Fibroblast of the aortic adventitia (primary cell): ENCODE measurements around the gene SPHK1. TPM values are rescaled to one million over a fixed set of nuclear protein-coding genes. Genes with fewer than 3 reads are reported as not detected.

Source experiments
- DNase-seq: peaks from one replicate; pipeline ENCODE4 v3.0.0-alpha.2; 2010; ENCODE audit warnings: low read depth
- H3K4me3 ChIP-seq: 2 replicates; pipeline ENCODE4 v1.5.1; 2011; ENCODE audit warnings: low read depth, mild to moderate bottlenecking, control low read depth, low read length, moderate library complexity
- total RNA-seq: library from RNA; depleted of rRNA; stranded (reverse); fragments of >200 nt; gene quantifications from 2 replicates; pipeline ENCODE4 v1.2.3, GENCODE V29; 2012; ENCODE audit warnings: low replicate concordance
- TF ChIP-seq, protein P1 (sequence below): IDR thresholded peaks from 2 replicates; pipeline ENCODE4 v1.5.1; 2011; ENCODE audit warnings: mild to moderate bottlenecking, low read length, control low read depth, inconsistent platforms; ENCODE audit not compliant: insufficient read depth

The SPHK1 gene
- total RNA-seq, 1 donor: 31.7 TPM

DNA sequence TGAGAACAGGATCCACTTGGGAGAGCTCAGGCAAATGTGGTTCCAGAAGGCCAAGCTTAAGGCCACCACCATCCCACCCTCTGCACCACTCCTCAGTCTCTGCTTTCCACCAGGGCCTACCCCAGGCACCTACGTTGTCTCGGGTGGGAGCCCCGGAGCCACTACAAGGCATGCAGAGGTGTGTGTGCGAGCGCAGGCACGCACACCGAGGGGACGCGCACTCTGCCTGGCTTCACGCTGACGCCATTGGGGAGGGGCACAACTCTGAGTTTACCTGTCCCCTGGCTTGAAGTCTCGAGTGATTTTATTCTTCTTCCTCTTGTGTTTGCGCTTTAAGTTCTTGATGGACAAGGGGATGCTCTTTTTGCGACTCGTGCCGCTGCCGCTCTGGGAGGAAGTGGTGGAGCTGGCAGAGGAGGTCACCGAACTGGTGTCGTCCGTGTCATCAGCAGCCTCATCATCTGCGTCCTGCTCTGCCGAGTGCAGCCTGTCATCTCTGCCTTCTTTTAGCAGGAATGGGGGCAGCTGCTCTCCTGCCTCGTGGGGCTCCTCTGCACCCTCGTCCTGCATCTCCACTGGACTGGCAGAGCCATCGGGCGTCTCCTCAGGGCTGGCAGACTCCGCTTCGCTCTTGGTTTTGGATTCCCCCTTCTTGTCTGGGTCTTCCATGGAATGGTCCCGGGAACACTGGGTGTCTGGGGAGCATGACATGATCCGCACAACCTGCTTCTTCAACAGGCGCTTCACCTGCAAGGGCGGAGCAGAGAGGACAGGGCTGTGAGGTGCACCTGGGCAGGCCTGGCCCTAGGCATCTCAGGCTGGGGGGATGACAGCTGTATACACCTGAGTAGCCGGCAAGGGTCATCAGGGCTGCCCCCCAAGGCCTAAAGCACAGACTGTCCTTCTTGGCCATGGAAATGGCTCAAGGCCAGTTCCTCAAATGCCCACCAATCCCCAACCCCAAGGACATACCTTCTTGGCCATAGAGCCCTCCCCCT is 15.1 kb downstream of the SPHK1 start:
- no peak for DNase-seq
- H3K4me3 ChIP-seq: no peak overlapping the region
- TF ChIP-seq, protein P1, sequence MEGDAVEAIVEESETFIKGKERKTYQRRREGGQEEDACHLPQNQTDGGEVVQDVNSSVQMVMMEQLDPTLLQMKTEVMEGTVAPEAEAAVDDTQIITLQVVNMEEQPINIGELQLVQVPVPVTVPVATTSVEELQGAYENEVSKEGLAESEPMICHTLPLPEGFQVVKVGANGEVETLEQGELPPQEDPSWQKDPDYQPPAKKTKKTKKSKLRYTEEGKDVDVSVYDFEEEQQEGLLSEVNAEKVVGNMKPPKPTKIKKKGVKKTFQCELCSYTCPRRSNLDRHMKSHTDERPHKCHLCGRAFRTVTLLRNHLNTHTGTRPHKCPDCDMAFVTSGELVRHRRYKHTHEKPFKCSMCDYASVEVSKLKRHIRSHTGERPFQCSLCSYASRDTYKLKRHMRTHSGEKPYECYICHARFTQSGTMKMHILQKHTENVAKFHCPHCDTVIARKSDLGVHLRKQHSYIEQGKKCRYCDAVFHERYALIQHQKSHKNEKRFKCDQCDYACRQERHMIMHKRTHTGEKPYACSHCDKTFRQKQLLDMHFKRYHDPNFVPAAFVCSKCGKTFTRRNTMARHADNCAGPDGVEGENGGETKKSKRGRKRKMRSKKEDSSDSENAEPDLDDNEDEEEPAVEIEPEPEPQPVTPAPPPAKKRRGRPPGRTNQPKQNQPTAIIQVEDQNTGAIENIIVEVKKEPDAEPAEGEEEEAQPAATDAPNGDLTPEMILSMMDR: no peak

DNA sequence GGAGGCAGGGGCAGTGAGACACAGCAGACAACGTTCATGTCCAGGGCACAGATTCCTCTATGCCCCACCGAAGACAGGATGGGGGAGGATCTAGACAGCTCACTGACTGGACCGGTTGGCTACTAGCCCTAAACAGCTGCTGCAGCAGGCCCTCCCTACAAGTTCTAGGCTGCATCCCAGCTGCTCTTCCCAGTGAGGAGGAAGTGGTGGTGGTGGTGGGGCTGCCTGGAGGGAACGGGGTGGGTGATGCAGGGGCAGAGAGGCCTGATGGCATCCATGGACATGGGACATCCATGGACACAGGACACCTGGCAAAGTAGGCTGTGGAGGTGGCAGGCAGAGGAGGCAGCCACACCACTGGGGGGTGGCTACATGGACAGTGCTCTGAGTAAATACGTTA is 18.3 kb downstream of the SPHK1 start:
- H3K4me3 ChIP-seq: no peak overlapping the region
- TF ChIP-seq, protein P1: no peak
- no peak for DNase-seq

DNA sequence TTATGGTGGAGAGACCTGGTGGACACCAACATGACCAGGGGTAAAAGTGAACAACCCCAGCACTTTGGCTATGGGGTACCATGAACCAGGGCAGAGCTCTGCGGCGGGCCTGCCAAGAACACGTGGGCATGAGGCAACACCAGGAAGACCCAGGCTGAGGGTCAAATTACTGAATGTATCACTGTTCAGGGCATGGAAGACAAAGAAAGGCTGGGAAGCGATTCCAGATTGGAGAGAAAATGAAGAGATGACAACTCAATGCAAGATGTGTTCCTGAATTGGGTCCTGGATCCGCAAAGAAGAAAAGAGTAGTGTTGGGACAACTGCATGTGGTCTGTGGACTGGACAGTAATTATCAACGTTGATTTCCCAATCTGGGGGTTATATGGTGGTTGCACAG is 19.8 kb downstream of the SPHK1 start:
- no peak overlapping the region for H3K4me3 ChIP-seq
- no peak for DNase-seq
- TF ChIP-seq, protein P1: no peak

DNA sequence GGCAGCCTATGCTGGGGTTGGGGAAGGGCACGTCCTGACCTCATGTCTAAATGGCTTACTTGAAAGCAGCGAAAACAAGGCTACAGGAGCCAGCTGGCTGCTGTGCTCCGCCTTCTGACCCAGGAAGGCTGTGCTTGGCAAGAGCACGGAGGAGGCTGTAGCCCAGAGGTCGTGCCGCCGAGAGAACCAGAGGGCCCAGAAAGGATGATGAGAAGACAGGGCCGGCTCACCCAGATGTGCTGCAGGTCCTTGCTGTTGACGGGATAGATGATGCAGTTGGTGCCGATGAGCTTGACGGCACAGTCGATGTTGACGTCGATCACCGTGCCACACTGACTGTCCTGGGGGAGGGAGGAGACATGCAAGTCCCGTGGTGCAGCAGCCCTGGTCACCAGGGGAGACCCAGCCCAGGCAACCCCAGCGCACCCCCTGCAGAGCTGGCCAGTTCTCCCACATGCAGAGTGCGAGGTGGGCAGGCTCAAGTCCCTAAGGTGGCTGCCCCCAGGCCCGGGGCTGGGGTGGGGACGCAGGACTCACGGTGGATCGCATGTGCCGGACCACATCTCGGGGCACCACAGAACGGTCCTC is 20.7 kb downstream of the SPHK1 start:
- H3K4me3 ChIP-seq: no peak overlapping the region
- no peak for DNase-seq
- TF ChIP-seq, protein P1: no peak

DNA sequence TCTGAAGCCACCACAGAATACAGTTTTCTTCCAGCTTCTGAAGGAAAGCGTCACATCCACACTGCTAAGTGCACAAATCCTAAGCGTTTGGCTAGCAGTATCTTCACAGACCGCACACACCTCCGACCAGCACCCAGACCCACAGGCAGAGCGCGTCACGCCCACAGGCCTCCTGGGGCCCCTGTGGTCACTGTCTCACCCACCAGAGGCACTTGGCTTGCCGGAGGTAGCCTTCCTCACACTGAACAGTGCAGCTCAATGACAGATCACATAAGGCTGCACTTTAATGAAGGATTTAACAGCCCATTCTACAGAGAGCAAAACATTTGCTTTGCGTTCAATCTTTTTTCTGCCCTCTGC is 21.2 kb downstream of the SPHK1 start:
- TF ChIP-seq, protein P1: no peak
- DNase-seq: no peak
- no peak overlapping the region for H3K4me3 ChIP-seq

DNA sequence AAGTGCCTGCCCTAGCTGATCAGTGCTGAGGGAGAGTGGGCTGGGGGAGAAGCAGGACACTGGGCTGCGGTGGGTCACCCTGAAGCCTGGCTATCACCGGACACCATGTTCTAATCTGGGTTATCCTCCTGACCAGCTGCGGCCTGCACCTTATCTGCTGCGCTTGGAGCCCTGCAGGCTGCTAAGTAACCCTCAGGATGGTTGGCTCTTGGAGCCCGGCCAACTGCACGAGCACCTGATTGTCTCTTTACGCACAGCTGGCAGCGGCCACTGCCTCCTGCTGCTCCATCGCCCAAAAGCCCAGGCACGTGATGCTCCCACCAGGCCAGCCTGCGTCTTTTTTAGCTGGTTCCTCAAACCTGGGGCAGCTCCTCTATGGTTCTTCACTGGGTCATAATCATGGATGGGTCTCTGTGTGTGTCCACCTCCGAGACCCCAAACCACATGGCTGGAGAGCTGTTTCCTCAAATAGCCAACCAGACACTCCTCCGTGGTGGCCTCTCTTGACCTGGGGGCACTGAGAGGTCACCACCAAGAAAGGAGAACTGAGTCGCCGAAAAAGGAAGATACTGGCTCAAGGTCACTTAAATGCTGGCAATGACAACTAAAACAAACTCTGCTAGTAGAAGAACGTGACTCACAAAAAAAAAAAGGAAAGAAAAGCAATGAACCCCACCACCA is 21.7 kb downstream of the SPHK1 start:
- TF ChIP-seq, protein P1: no peak
- H3K4me3 ChIP-seq: no peak overlapping the region
- no peak for DNase-seq
